ENCODE measurements around the gene EVX2.

GRCh38 chr2:176078541-176079284, 5.0 kb downstream of the EVX2 start:
- TF ChIP-seq, protein P1, sequence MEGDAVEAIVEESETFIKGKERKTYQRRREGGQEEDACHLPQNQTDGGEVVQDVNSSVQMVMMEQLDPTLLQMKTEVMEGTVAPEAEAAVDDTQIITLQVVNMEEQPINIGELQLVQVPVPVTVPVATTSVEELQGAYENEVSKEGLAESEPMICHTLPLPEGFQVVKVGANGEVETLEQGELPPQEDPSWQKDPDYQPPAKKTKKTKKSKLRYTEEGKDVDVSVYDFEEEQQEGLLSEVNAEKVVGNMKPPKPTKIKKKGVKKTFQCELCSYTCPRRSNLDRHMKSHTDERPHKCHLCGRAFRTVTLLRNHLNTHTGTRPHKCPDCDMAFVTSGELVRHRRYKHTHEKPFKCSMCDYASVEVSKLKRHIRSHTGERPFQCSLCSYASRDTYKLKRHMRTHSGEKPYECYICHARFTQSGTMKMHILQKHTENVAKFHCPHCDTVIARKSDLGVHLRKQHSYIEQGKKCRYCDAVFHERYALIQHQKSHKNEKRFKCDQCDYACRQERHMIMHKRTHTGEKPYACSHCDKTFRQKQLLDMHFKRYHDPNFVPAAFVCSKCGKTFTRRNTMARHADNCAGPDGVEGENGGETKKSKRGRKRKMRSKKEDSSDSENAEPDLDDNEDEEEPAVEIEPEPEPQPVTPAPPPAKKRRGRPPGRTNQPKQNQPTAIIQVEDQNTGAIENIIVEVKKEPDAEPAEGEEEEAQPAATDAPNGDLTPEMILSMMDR (IDR thresholded peaks at IDR 0.05), result no peak
- no peak for TF ChIP-seq POLR2A (IDR thresholded peaks at IDR 0.05)
- TF ChIP-seq EP300 (IDR thresholded peaks at IDR 0.05; ENCODE audit: low read depth), result no peak
